GM21526 (cell line): ENCODE measurements around the gene SHISA5.
"Not testable (repeated sequence)": the region's sequence is repeated elsewhere in the genome, so short reads cannot be mapped to it uniquely, and the experiment has no call there.

Experiments used
- ATAC-seq: cut with Tn5 transposase; IDR thresholded peaks from one replicate; pipeline ENCODE4 v1.9.1; 2021; ENCODE audit warnings: moderate library complexity; ENCODE audit not compliant: unreplicated experiment, low FRiP score

The SHISA5 gene

DNA sequence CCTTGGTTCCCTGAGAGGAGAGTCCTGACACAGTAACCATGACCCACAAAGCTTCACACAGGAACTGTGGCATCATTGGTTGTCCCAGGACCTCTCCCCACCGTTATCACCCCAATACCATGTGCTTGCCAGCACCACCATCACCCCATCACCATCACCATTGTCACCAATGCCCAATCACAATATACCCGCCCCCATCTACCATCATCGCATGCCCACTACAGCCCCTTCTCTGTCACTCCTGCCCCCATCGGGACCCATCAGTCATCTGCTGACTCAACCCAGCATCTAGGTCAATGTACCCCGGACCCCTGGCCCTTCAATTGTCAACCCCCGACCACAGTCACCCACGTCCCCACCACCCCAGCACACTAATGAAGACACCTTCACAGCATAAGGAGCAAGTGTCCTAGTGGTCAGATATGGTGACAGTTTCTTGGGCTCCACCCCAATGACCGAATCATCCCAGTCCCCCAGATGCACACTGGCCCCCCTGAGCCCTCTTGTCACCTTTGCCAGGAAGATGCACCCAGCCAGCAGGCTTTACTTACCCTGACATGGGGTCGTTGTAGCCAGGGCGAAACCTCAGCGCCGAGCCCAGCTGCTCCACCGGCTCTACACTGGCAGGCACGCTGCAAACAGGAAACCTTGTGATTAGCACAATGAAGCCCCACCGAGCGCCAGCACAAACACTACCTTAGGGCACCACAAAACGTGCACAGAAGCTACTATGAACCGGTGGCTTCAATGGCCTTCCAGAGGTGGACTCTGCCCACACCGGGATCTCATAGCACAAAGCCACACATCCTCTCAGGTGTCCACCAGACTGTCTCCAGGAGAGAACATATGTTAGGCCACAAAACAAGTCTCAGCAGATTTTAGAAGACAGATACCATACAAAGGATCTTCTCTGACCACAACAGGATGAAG lies 25.1 kb downstream of the SHISA5 start:
- ATAC-seq = no peak

DNA sequence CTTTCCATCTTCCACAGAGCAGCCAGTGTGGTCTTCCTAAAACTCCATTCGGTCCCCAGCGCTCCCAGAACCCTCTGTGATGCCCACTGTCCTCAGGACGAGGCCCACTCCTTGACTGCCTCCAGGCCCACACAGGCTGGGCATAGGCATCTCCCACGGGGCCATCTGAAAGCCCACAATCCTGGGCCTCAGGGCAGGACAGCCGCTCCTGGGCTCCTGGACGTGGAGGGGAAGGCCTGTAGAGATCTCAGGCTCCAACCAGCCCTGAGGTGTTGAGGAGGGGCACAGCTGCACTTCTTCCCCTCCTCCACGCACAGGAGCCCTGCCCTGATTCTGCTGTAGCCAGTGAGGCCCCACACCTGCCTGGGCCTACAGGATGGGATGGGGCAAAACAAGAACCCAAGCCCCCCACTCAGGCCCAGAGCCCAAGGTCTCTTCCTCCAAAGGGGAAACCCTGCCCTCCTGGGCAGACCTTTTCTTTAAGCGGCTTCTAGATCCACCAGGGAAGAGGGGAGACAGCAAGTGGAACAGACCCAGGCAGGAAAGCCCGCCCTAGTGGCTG lies 25.9 kb downstream of the SHISA5 start:
- no peak for ATAC-seq

GRCh38 chr3:48476426-48477053 lies 27.4 kb downstream of the SHISA5 start:
- ATAC-seq = no peak

- ATAC-seq = no peak
Observed at GRCh38 chr3:48475188-48475587, 28.8 kb downstream of the SHISA5 start.

GRCh38 chr3:48474619-48475018 lies 29.4 kb downstream of the SHISA5 start:
- ATAC-seq = no peak

DNA sequence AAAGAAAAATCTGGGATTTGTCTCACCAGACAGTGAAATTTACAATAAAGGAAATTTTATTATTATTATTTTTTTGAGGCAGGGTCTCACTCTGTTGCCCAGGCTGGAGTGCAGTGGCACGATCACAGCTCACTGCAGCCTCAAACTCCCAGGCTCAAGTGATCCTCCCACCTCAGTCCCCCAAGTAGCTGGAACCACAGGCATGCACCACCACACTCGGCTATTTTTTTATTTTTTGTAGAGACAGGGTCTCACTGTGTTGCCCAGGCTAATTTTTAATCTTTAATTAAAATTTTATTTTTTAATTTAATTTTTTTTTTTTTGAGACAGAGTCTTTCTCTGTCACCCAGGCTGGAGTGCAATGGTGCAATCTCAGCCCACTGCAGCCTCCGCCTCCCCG lies 29.9 kb downstream of the SHISA5 start:
- ATAC-seq = not testable (repeated sequence)

DNA sequence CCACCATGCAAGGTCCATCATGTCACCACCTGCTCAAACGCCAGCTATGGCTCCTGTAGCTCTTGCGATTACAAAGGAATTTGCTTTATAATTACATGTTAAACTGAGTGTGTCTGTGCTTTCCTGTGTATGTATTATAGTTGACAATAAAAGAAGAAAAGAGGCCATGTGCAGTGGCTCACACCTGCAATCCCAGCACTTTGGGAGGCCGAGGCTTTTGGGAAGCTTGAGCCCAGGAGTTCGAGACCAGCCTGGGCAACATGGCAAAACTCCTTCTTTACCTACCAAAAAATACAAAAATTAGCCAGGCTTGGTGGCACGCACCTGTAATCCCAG lies 30.4 kb downstream of the SHISA5 start:
- no peak for ATAC-seq

DNA sequence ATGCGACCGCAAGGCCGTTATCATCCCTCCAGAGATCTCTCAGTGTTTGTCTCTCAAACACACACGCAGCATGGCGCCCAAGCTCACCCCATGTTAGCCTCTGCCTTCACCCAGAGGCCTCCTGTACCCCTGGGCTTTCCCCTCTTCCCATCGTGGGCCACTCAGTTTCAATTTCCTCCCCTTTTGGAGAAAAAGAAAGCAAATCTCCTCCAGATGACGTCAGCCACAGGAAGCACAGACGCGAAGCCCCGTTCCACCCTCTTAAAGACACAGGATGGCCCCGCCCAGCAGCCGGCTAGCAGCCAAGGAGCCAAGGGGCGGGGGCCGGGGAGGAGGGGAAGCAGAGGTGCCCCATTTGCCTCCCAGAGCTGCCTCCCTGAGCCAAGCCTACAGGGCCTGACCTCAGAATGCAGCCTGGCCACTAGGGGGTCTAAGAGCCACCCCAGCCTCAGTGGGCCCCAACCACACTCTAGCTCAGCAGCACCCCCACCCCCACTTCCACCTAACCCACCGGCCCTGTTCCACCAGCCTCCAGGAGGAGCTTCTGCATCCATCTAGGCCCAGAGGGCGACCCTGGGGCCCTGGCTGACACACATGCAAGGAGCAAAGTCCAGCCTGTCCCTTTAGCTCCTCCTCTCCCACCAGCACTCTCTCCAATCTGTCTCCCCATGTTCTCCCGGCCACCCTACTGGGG lies 30.9 kb downstream of the SHISA5 start:
- ATAC-seq = peak; percentile 70

DNA sequence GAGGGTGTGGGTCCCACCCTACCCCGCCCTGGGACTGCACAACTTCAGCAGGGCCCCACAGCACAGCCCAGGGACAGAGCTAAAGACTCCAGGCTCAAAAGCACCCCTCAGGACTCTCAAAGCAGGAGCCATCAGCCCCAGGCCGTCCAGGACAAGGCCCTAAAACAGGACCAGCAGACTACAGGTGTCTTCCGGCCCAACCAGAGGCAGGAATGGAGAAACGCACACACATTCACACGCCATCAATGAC lies 31.4 kb downstream of the SHISA5 start:
- ATAC-seq = no peak

DNA sequence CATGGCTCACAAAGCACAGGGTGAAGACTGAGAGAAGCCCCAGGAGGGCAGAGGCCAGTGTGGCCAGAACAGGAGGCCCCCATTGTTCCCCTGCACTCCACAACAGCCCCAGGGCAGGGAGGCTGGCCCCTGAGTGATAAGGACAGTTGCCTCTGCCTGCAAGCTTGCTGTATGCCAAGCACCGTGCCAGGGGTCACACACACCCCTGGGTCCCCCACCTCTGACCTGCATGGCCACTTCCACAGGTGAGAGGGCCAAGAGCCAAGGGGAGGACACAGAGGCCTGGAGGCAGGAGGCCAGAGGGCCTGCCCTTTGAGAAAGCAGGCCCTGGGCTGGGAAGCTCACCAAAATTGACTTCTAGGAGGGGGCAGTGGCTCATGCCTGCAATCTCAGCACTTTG lies 33.7 kb downstream of the SHISA5 start:
- ATAC-seq = no peak

DNA sequence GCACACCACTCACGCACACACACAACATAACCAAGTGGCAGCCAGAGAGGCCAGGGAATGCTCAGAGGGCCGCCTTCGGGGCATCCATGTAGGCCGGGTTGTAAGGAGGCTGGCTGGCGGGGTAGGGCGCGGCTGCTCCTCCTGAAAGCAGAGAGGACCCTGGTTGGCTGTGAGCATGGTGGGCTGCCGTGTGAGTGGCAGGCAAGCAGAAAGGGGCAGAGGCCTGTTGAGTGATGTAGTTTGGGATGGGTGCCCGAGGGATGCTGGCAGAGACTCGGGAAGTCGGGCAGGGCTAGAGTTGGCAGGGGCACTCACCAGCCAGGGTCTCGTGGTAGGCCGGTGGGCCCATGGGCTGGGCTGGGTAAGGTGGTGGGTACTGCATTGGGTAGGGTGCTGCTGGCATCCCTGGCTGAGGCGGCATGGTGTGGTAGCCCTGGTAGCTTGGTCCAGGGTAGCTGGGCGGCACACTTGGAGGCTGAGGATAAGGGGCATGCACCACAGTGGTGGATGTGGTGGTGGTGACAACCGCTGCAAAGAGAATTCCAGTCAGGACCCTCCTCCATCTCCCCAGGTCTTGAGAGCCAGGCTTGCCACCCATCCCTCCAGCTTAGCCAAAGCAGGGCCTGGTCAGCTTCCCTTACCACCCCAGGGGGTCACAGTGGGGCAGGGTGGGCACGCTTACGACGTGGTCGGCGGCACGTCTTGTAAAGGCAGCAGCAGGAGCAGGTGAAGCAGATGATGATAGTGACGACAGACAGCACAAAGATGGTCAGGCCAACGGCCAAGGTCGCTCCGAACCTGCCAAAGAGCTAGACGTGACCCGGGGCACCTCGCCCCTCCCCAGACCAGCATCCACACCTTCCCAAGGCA lies 34.7 kb downstream of the SHISA5 start:
- ATAC-seq = no peak

DNA sequence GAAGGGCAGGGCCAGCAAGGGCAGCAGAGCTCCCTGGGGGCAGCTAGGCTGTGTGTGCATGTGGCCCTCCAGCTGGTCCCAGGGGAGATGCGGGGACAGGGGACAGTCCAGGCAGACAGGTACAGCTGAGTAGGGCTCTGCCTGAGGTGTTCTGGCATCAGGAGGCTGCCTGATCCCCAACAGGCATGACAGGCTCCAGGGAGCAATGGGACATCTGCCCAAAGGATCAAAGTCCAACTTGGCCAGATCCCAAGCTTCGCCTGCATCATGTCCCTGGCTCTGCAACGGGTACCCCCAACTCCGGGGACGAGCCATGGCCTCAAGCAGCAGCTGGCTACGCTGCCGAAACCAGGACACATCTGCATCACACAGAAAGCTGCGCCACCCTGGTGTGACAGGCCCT lies 35.6 kb downstream of the SHISA5 start:
- no peak for ATAC-seq

- ATAC-seq = no peak
Observed at GRCh38 chr3:48467473-48468267, 36.3 kb downstream of the SHISA5 start.

- ATAC-seq = no peak
Observed at GRCh38 chr3:48467110-48467454, 36.9 kb downstream of the SHISA5 start.

DNA sequence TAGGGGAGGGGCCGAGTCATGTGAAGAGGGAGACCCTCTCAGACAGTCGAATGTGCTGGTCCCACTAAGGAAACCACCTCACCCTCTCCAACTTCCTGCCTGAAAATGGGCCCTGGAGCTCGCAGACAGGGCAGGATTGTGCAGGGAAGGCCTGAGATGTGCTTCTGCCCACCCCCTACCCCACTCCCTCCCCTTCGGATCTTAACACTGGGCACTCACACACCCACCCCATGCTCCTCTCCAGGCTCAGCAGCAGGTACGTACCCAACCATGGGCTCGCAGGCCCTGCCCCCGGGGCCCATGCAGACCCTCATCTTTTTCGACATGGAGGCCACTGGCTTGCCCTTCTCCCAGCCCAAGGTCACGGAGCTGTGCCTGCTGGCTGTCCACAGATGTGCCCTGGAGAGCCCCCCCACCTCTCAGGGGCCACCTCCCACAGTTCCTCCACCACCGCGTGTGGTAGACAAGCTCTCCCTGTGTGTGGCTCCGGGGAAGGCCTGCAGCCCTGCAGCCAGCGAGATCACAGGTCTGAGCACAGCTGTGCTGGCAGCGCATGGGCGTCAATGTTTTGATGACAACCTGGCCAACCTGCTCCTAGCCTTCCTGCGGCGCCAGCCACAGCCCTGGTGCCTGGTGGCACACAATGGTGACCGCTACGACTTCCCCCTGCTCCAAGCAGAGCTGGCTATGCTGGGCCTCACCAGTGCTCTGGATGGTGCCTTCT lies 37.4 kb downstream of the SHISA5 start:
- ATAC-seq = no peak

GRCh38 chr3:48465531-48466378 lies 38.2 kb downstream of the SHISA5 start:
- ATAC-seq = peak; percentile 67

- no peak for ATAC-seq
Observed at GRCh38 chr3:48465237-48465530, 38.8 kb downstream of the SHISA5 start.

DNA sequence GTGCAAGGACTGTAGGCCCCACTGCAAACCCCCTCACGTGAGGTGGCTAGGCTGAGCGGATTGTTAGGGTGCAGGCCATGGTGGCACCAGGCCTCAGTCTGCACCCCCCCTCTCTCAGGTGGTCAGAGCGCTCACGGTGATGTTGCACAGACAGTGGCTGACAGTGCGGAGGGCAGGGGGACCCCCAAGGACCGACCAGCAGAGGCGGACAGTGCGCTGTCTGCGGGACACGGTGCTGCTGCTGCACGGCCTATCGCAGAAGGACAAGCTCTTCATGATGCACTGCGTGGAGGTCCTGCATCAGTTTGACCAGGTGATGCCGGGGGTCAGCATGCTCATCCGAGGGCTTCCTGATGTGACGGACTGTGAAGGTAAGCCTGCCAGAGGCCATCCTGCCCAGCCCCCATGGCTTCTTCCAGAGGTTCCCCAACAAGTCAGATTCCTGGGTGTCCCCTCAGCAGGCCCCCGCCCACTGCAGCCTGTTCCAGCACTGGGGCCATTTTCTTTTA lies 39.2 kb downstream of the SHISA5 start:
- no peak for ATAC-seq
